NCI-H1417 (cell line): ENCODE measurements around the gene GPAT3.
A peak's percentile ranks its signal among the peaks of the same experiment; 100 is the strongest.

Source experiments
- DNase-seq, 3 experiments: peaks; one replicate each; lab custom pipeline; 2025; lab: John Stamatoyannopoulos, UW

Gene GPAT3

GRCh38 chr4:83644677-83645659 lies 109.1 kb downstream of the GPAT3 start:
- DNase-seq = peak; percentile 14 to 82 (median 73)

- DNase-seq = no peak
Observed at GRCh38 chr4:83646538-83647239, 110.8 kb downstream of the GPAT3 start.

- no peak for DNase-seq
Observed at GRCh38 chr4:83651846-83652245, 115.9 kb downstream of the GPAT3 start.
